ENCODE data around the gene FRS3.

FRS3 gene

GRCh38 chr6:41759106-41759904 is 20.4 kb downstream of the FRS3 start:
- ChIA-PET CTCF (no interaction called here), POLR2A (no interaction called here)
- no peak for TF ChIP-seq TARDBP (IDR thresholded peaks at IDR 0.05)
- no peak for TF ChIP-seq FOXA1 (IDR thresholded peaks at IDR 0.05)
- no peak for TF ChIP-seq SUZ12 (IDR thresholded peaks at IDR 0.05)
- no peak for DNase-seq (ENCODE audit: extremely low spot score)

- POLR2A ChIA-PET: no interaction called here
- no peak for DNase-seq (ENCODE audit: extremely low spot score)
- TF ChIP-seq FOXA1 (IDR thresholded peaks at IDR 0.05): no peak
- no peak for TF ChIP-seq ELF4 (IDR thresholded peaks at IDR 0.05)
- no peak for TF ChIP-seq SP1 (IDR thresholded peaks at IDR 0.05)
- TF ChIP-seq FOXK2 (IDR thresholded peaks at IDR 0.05): no peak
- no peak for TF ChIP-seq SUZ12 (IDR thresholded peaks at IDR 0.05)
- no peak for TF ChIP-seq NFRKB (IDR thresholded peaks at IDR 0.05)
- no peak for TF ChIP-seq CTBP1 (IDR thresholded peaks at IDR 0.05; ENCODE audit: borderline replicate concordance)
- TF ChIP-seq HDGF (IDR thresholded peaks at IDR 0.05; ENCODE audit: borderline replicate concordance): no peak
- CTCF ChIA-PET: no interaction called here
These were observed 21.1 kb downstream of the FRS3 start for GRCh38 chr6:41758641-41759035.

GRCh38 chr6:41757931-41758640 is 21.6 kb downstream of the FRS3 start:
- ChIA-PET POLR2A (no interaction called here), CTCF (no interaction called here)
- TF ChIP-seq SP1 (IDR thresholded peaks at IDR 0.05) (no peak), NFRKB (IDR thresholded peaks at IDR 0.05) (no peak), FOXA1 (IDR thresholded peaks at IDR 0.05) (no peak), L3MBTL2 (conservative IDR thresholded peaks at IDR 0.05) (no peak), TARDBP (IDR thresholded peaks at IDR 0.05) (no peak), ZNF384 (IDR thresholded peaks at IDR 0.05) (no peak), FOXK2 (IDR thresholded peaks at IDR 0.05) (no peak), ELF4 (IDR thresholded peaks at IDR 0.05) (no peak), LEF1 (IDR thresholded peaks at IDR 0.05; ENCODE audit: borderline replicate concordance) (no peak), FOXM1 (IDR thresholded peaks at IDR 0.05; ENCODE audit: borderline replicate concordance) (no peak), BHLHE40 (IDR thresholded peaks at IDR 0.05; ENCODE audit: borderline replicate concordance) (no peak), CTBP1 (IDR thresholded peaks at IDR 0.05; ENCODE audit: borderline replicate concordance) (no peak), SUZ12 (IDR thresholded peaks at IDR 0.05) (no peak), HDGF (IDR thresholded peaks at IDR 0.05; ENCODE audit: borderline replicate concordance) (no peak), ARNT (IDR thresholded peaks at IDR 0.05) (no peak), PKNOX1 (IDR thresholded peaks at IDR 0.05) (no peak)
- no peak for DNase-seq (ENCODE audit: extremely low spot score)

GRCh38 chr6:41757271-41757670 is 22.4 kb downstream of the FRS3 start:
- TF ChIP-seq LEF1 (IDR thresholded peaks at IDR 0.05; ENCODE audit: borderline replicate concordance) (no peak), ARNT (IDR thresholded peaks at IDR 0.05) (no peak), HDGF (IDR thresholded peaks at IDR 0.05; ENCODE audit: borderline replicate concordance) (no peak), L3MBTL2 (conservative IDR thresholded peaks at IDR 0.05) (no peak), CTBP1 (IDR thresholded peaks at IDR 0.05; ENCODE audit: borderline replicate concordance) (no peak), FOXM1 (IDR thresholded peaks at IDR 0.05; ENCODE audit: borderline replicate concordance) (no peak), ZNF384 (IDR thresholded peaks at IDR 0.05) (no peak), TARDBP (IDR thresholded peaks at IDR 0.05) (no peak), SUZ12 (IDR thresholded peaks at IDR 0.05) (no peak), FOXA1 (IDR thresholded peaks at IDR 0.05) (no peak), FOXK2 (IDR thresholded peaks at IDR 0.05) (no peak), BHLHE40 (IDR thresholded peaks at IDR 0.05; ENCODE audit: borderline replicate concordance) (no peak), PKNOX1 (IDR thresholded peaks at IDR 0.05) (no peak), SP1 (IDR thresholded peaks at IDR 0.05) (no peak), ELF4 (IDR thresholded peaks at IDR 0.05) (no peak), NFRKB (IDR thresholded peaks at IDR 0.05) (no peak)
- ChIA-PET CTCF (no interaction called here), POLR2A (no interaction called here)
- DNase-seq (ENCODE audit: extremely low spot score): no peak

GRCh38 chr6:41756354-41756753 is 23.3 kb downstream of the FRS3 start:
- POLR2A ChIA-PET: no interaction called here
- no peak for DNase-seq (ENCODE audit: extremely low spot score)
- TF ChIP-seq FOXM1 (IDR thresholded peaks at IDR 0.05; ENCODE audit: borderline replicate concordance): no peak
- TF ChIP-seq FOXA1 (IDR thresholded peaks at IDR 0.05): no peak
- no peak for TF ChIP-seq TARDBP (IDR thresholded peaks at IDR 0.05)
- TF ChIP-seq FOXK2 (IDR thresholded peaks at IDR 0.05): no peak
- no peak for TF ChIP-seq BHLHE40 (IDR thresholded peaks at IDR 0.05; ENCODE audit: borderline replicate concordance)
- TF ChIP-seq ARNT (IDR thresholded peaks at IDR 0.05): no peak
- no peak for TF ChIP-seq SUZ12 (IDR thresholded peaks at IDR 0.05)
- no peak for TF ChIP-seq PKNOX1 (IDR thresholded peaks at IDR 0.05)
- TF ChIP-seq SP1 (IDR thresholded peaks at IDR 0.05): no peak
- TF ChIP-seq ELF4 (IDR thresholded peaks at IDR 0.05): no peak
- TF ChIP-seq ZNF384 (IDR thresholded peaks at IDR 0.05): no peak
- no peak for TF ChIP-seq LEF1 (IDR thresholded peaks at IDR 0.05; ENCODE audit: borderline replicate concordance)
- TF ChIP-seq NFRKB (IDR thresholded peaks at IDR 0.05): no peak
- TF ChIP-seq CTBP1 (IDR thresholded peaks at IDR 0.05; ENCODE audit: borderline replicate concordance): no peak
- no peak for TF ChIP-seq HDGF (IDR thresholded peaks at IDR 0.05; ENCODE audit: borderline replicate concordance)
- no peak for TF ChIP-seq L3MBTL2 (conservative IDR thresholded peaks at IDR 0.05)
- CTCF ChIA-PET: no interaction called here

GRCh38 chr6:41755895-41756294 is 23.8 kb downstream of the FRS3 start:
- ChIA-PET POLR2A (no interaction called here), CTCF (no interaction called here)
- TF ChIP-seq FOXA1 (IDR thresholded peaks at IDR 0.05): no peak
- DNase-seq (ENCODE audit: extremely low spot score): no peak
